Fibroblast of lung (primary cell): Measurements from ENCODE around the gene CNIH4. TPM values are rescaled to one million over a fixed set of nuclear protein-coding genes. Genes with fewer than 3 reads are reported as not detected.

ENCODE experiments used
- DNase-seq, 2 donors: peaks; one replicate each; pipeline versions ENCODE4 v3.0.0 to v3.0.0-alpha.2; 2010; ENCODE audit warnings: low read depth in 2 of 2
- H2AFZ ChIP-seq: 2 replicates; pipeline ENCODE4 v1.5.1; 2012; ENCODE audit warnings: low read length, control low read depth, inconsistent platforms
- H3K27ac ChIP-seq: 2 replicates; pipeline ENCODE4 v1.5.1; 2011; ENCODE audit warnings: low read length, control low read depth; ENCODE audit not compliant: insufficient read depth
- H3K27me3 ChIP-seq: 2 replicates; pipeline ENCODE4 v1.5.1; 2011; ENCODE audit warnings: mild to moderate bottlenecking, low read length; ENCODE audit not compliant: control insufficient read depth, insufficient read depth
- H3K36me3 ChIP-seq: 2 replicates; pipeline ENCODE4 v1.5.1; 2011; ENCODE audit warnings: low read length; ENCODE audit not compliant: control insufficient read depth, insufficient read depth
- H3K4me1 ChIP-seq: 2 replicates; pipeline ENCODE4 v1.5.1; 2011; ENCODE audit warnings: low read length; ENCODE audit not compliant: control insufficient read depth, insufficient read depth; ENCODE audit errors: extremely low read depth
- H3K4me2 ChIP-seq: 2 replicates; pipeline ENCODE4 v1.5.1; 2011; ENCODE audit warnings: low read length, control low read depth; ENCODE audit not compliant: insufficient read depth; ENCODE audit errors: extremely low read depth
- H3K4me3 ChIP-seq, 4 experiments: fragments of 200-600 bp in 1 of 4; sonication (generic) in 1 of 4; replicated peaks in 1 of 4; 2 replicates each; pipeline ENCODE4 v1.5.1; 2011 to 2016; ENCODE audit warnings: low read length in 4 of 4, low read depth in 3 of 4, mild to moderate bottlenecking in 3 of 4, control low read depth in 2 of 4, inconsistent platforms in 1 of 4, mixed read lengths in 1 of 4; ENCODE audit not compliant: insufficient read depth in 1 of 4; ENCODE audit errors: control extremely low read depth in 1 of 4
- H3K79me2 ChIP-seq: 2 replicates; pipeline ENCODE4 v1.5.1; 2012; ENCODE audit warnings: mild to moderate bottlenecking, low read length, inconsistent platforms; ENCODE audit not compliant: control insufficient read depth, insufficient read depth
- H3K9ac ChIP-seq: 2 replicates; pipeline ENCODE4 v1.5.1; 2011; ENCODE audit warnings: mild to moderate bottlenecking, low read length, control low read depth; ENCODE audit not compliant: insufficient read depth
- H3K9me3 ChIP-seq: 2 replicates; pipeline ENCODE4 v1.5.1; 2012; ENCODE audit warnings: low read depth, low read length; ENCODE audit not compliant: control insufficient read depth, insufficient read depth
- H4K20me1 ChIP-seq: 2 replicates; pipeline ENCODE4 v1.5.1; 2011; ENCODE audit warnings: low read length; ENCODE audit not compliant: control insufficient read depth, insufficient read depth; ENCODE audit errors: extremely low read depth
- CTCF ChIP-seq, 2 donors: IDR thresholded peaks in 1 of 2; conservative IDR thresholded peaks in 1 of 2; 1 replicate in 1 of 2; 2 replicates in 1 of 2; pipeline ENCODE4 v1.5.1; 2011 to 2012; ENCODE audit warnings: low read length in 2 of 2, control low read depth in 1 of 2, inconsistent platforms in 1 of 2, low read depth in 1 of 2, mild to moderate bottlenecking in 1 of 2
- EZH2 ChIP-seq: IDR thresholded peaks from 2 replicates; pipeline ENCODE4 v1.5.1; 2012; ENCODE audit warnings: low read length, control low read depth, mild to moderate bottlenecking; ENCODE audit errors: missing control alignments
- polyA plus RNA-seq, 2 donors: library from polyadenylated mRNA; depleted of rRNA in 1 of 2; stranded (reverse) in 1 of 2; unstranded in 1 of 2; fragments of >200 nt; gene quantifications; 2 replicates each; pipeline ENCODE4 v1.2.1, GENCODE V29; 2011 to 2012; ENCODE audit warnings: missing spikeins in 1 of 2
- total RNA-seq: library from RNA; depleted of rRNA; stranded (reverse); fragments of >200 nt; gene quantifications from 2 replicates; pipeline ENCODE4 v1.2.1, GENCODE V29; 2014

Gene CNIH4
- total and polyA plus RNA-seq, 2 donors (not counting 1 experiment from before 2014, with no cell fraction given): 76.0 to 109 TPM

- no peak for DNase-seq
- Histone ChIP-seq H3K4me2 (no peak overlapping the region), H2AFZ (no peak overlapping the region), H3K27me3 (no peaks in the 10 kb centered on the region), H3K27ac (no peak overlapping the region), H4K20me1 (no peaks in the 10 kb centered on the region), H3K9me3 (no peaks in the 10 kb centered on the region), H3K9ac (no peak overlapping the region), H3K4me1 (peaks cover 2% of the 10 kb centered on the region), H3K79me2 (no peaks in the 10 kb centered on the region), H3K4me3 (no peak overlapping the region), H3K36me3 (peaks cover 12% of the 10 kb centered on the region)
- TF ChIP-seq CTCF (conservative IDR thresholded peaks at IDR 0.05 in 1 of 2, IDR thresholded peaks at IDR 0.05 in 1 of 2; ENCODE audit: low read depth in 1 of 2, low read length in 2 of 2) (no peak), EZH2 (no peak)
Observed at GRCh38 chr1:224402472-224403036, 45.9 kb downstream of the CNIH4 start.

GRCh38 chr1:224404916-224405603 lies 48.4 kb downstream of the CNIH4 start:
- H3K9ac ChIP-seq: no peak overlapping the region
- H3K9me3 ChIP-seq: no peaks in the 10 kb centered on the region
- no peaks in the 10 kb centered on the region for H3K79me2 ChIP-seq
- TF ChIP-seq EZH2 (no peak), CTCF (conservative IDR thresholded peaks at IDR 0.05 in 1 of 2, IDR thresholded peaks at IDR 0.05 in 1 of 2; ENCODE audit: low read depth in 1 of 2, low read length in 2 of 2) (no peak)
- no peak for DNase-seq
- no peaks in the 10 kb centered on the region for H3K27me3 ChIP-seq
- no peak overlapping the region for H3K4me2 ChIP-seq
- peaks cover 7% of the 10 kb centered on the region for H3K36me3 ChIP-seq
- H3K4me3 ChIP-seq: no peak overlapping the region
- no peak overlapping the region for H3K27ac ChIP-seq
- peaks cover 2% of the 10 kb centered on the region for H3K4me1 ChIP-seq
- no peaks in the 10 kb centered on the region for H4K20me1 ChIP-seq
- H2AFZ ChIP-seq: no peak overlapping the region

GRCh38 chr1:224405604-224405970 lies 48.9 kb downstream of the CNIH4 start:
- Histone ChIP-seq H3K4me3 (no peak overlapping the region), H3K9ac (no peak overlapping the region), H4K20me1 (no peaks in the 10 kb centered on the region), H3K36me3 (peaks cover 7% of the 10 kb centered on the region), H3K4me2 (no peak overlapping the region), H3K79me2 (no peaks in the 10 kb centered on the region), H3K27ac (no peak overlapping the region), H3K4me1 (peaks cover 2% of the 10 kb centered on the region), H3K9me3 (no peaks in the 10 kb centered on the region), H3K27me3 (no peaks in the 10 kb centered on the region), H2AFZ (no peak overlapping the region)
- DNase-seq: no peak
- TF ChIP-seq CTCF (conservative IDR thresholded peaks at IDR 0.05 in 1 of 2, IDR thresholded peaks at IDR 0.05 in 1 of 2; ENCODE audit: low read depth in 1 of 2, low read length in 2 of 2) (no peak), EZH2 (no peak)
